GM21529 (cell line): ENCODE data around the gene PIRT.
"Not testable (repeated sequence)": the region's sequence is repeated elsewhere in the genome, so short reads cannot be mapped to it uniquely, and the experiment has no call there.

ENCODE experiments used
- ATAC-seq: cut with Tn5 transposase; IDR thresholded peaks from one replicate; pipeline ENCODE4 v1.9.1; 2021; ENCODE audit not compliant: unreplicated experiment

Gene PIRT

DNA sequence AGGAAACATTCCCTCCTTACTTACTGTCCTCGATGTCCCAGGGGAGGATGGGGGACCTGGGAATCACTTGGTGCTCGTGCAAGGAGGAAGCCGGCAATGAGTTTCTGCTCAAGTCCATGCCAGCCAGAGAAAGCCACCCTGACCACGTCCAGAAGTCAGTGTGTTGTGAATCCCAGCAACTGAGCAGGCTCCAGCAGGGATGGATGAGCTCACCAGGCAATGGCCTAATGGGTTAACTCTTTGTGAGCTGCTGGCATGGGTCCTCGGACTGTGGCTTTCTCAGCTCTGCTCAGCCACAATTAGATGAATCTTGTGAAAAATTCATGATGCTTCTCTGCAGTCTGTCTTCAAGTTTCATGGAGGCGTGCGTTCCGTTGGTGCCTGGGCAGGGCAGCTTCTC is at the start of gene PIRT:
Gene PIRT, minus strand, starts transcription at position 167 of the 400 bp plus-strand sequence. CDS start 12,442 bp downstream, outside the sequence.
- no peak for ATAC-seq

DNA sequence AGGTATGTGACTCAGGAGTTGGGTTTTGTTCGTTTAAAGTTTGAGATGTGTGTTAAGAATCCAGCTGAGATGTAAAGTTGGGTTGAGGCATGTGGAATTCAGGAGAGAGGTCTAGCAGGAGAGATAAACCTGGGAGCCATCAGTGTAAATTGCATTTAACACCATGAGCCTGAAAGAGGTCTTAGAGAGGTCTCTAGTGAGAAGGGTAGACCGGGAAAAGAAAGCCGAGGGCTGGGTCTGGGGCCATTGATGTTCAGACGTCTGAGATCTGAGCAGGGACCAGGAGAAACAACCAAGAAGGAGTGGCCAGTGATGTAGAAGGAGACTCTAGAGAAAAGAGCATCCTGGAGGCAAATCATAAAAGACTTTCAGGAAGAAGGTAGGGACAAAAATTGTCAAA is 44.1 kb upstream of the PIRT start:
- no peak for ATAC-seq

DNA sequence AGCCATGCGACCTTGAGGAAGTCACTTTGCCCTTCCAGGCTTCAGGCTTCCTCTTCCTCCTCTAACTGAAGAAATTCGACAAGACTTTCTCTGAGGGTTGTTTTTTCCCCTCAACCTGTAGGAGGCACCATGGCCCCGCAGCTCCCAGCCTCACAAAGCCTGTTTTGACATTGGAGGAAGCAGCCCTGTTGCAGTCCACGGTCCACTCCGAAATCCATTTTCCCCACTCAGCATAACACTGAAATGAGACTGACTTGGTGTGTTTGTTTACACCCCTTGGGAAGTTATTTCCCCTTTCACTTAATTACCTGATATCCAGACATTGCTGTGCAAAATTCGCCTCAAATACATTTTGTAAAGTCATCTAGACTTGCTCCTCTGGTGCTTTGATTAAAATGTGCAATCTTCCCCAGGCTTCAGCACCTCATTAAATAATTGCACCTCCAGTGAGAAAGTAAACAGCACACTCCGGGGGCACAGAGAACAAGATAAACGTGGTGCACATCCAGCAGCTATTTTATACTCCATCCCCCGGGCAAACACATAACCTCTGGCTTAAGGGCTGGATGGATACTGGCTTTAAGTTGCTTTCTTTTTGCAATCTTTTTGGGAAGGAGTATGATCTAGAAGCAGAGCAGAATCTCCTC is 41.4 kb upstream of the PIRT start:
- ATAC-seq, result no peak

DNA sequence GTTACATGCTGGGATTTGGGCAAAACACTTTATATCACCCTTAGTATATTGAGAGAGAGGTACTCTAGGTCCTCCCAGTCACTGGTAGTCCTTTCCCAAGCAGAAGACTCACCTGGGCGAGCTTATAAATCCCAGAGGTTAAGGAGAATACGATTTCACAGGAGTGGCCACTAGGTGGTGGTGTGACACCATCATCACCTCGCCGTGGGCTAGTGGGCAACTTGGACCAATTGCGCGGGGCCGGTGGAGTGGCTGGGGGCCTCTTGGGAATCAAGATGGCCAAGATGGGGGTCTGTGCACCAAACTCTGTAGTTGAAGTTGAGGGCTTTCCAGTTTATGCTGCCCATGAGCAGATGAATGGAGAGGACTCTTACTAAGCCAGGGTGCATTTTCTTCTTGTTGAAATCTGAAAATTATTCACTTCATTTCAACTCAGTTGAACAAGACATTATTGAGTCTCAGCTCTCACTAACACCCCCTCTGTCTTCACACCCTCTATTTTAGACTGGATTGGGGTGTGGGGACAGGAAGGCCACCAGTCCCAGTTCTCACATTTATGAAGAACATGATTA is 38.2 kb upstream of the PIRT start:
- no peak for ATAC-seq

DNA sequence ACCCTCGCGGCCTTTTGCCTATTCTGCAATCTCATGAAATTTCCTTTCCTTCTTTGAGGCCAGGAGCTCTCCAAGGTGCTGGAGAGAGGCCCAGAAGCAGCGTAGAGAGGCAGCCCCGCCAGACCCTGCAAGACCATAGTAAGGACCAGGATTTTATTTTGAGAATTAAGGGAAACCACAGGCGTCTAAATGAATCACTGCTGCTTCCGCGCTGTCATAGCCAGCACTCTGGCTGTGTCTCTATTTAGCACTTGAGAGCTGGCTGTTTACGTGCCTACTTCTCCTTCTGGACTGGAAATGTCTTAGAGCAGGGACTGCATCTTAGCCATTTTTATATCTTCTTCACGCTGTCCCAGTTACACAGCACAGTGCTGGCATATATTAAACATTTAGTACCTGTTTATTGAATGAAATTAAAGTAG is 37.6 kb upstream of the PIRT start:
- ATAC-seq, result no peak

DNA sequence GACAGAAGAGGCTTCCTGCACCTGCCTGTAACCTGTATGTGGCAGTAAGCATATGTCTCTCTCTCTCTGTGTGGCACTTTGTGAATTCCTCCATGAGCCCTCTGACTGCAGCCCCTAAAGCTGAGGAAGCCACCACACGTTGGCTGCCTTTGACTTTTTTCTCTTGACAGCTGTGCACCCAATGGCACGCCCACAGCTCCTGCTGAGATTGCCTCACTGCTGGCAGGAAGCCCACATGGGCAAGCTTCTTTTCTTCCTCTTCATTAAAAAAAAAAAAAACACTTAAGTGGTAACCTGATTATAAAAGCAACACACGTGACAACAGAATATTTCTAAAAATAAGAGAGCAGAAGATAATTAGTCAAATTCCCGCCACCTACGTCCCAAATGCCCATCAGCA is 34.0 kb upstream of the PIRT start:
- ATAC-seq, result no peak

DNA sequence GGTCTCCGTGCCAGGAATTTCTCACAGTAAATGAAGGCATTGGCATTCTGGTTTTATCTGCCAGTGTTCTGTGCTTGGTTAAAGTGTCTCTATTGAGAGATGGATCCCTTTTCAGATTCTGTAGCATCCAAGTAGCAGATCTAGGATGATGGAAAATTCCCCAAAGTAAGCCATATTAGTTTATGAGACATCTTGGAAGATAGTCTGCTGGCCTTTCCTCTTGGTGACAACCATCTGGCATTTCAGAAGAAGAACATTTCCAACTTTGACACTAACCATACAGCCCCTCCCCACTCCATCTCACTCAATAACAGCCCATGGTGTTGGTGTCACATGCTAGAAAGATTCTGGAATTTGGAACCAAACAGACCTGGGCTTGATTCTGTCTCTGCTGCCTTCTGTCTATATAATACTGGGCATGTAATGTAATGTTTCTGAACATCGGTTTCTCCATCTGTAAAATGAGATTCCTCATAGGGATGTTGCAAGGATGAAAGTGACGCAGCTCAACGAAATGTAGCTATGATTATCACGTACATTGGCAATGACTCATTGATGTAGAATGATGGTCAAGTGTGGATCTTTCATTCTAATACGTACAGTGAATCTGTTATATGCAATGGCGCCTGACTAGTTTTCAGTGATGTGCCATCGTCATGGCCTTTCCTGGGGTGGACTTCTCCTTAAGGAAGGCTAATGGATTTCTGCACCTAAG is 32.6 kb upstream of the PIRT start:
- ATAC-seq, result no peak

DNA sequence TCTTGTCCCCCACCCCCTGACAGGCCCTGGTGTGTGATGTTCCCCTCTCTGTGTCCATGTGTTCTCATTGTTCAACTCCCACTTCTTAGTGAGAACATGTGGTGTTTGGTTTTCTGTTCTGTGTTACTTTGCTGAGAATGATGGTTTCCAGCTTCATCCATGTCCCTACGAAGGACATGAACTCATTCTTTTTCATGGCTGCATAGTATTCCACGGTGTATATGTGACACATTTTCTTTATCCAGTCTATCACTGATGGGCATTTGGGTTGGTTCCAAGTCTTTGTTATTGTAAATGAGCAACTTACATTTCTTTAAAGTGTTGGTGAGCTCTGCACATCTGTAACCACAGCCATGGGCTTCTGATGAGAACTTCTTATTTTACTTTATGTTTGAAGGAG is 30.9 kb upstream of the PIRT start:
- ATAC-seq, result not testable (repeated sequence)

DNA sequence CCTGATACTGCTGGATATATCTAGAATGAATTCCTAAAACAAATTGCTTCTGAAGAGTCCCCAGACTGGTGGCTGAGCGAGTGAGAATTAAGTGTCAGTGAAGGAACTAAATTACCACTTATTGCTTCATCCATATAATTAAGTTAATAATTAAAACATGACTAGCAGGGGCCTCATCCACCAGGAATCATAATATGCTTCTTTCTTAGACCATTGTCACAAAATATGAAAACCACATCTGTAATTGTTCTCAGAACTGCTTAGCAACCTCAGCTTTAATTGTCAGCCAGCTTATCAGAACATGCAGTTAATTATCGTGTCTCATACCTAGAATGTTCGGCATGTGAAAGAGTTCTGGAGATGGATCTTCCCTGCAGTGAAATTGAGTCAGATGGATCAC is 21.2 kb upstream of the PIRT start:
- ATAC-seq, result no peak

DNA sequence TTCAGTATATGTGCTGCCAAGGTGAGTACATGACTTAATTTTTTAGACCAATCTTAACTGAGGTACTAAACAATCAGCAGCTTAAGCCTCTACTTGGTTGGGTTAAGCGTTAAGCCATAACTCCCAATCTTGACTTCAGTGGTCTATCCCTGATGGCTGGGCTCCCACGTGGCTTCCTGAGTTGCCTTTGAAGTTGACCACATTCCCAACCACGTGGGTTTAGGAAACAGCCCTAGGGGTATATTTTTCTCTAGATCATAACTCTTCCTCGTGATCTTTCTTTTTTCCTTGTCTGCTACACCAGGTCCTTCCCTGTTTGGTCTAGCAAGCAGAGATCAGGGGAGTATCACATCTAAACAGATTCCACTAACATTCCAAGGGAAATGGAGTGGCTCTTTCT is 20.1 kb upstream of the PIRT start:
- no peak for ATAC-seq

DNA sequence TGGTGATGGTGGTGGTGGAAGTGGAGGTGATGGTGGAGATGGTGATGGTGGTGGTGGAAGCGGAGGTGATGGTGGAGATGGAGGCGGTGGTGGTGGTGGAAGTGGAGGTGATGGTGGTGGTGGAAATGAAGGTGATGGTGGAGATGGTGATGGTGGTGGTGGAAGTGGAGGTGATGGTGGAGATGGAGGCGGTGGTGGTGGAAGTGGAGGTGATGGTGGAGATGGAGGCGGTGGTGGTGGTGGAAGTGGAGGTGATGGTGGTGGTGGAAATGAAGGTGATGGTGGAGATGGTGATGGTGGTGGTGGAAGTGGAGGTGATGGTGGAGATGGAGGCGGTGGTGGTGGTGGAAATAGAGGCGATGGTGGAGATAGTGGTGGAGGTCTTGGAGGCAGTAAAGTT is 8.7 kb upstream of the PIRT start:
- ATAC-seq, result not testable (repeated sequence)

DNA sequence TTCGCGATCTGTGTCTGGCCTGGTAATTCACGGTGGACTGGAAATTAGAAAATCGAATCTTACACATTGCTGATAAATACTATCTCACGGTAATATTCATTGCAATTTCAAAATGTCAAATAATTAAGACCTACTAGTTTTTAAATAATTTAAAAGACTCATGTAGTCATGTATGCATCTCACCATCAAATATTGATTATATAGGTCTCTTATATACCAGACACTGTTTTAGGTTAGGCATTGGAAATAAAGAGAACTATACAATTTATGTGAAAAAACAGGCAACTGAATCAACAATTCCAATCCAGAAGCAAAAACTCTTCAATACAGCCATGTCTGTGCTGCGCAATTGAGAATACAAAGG is 7.5 kb upstream of the PIRT start:
- ATAC-seq, result no peak

DNA sequence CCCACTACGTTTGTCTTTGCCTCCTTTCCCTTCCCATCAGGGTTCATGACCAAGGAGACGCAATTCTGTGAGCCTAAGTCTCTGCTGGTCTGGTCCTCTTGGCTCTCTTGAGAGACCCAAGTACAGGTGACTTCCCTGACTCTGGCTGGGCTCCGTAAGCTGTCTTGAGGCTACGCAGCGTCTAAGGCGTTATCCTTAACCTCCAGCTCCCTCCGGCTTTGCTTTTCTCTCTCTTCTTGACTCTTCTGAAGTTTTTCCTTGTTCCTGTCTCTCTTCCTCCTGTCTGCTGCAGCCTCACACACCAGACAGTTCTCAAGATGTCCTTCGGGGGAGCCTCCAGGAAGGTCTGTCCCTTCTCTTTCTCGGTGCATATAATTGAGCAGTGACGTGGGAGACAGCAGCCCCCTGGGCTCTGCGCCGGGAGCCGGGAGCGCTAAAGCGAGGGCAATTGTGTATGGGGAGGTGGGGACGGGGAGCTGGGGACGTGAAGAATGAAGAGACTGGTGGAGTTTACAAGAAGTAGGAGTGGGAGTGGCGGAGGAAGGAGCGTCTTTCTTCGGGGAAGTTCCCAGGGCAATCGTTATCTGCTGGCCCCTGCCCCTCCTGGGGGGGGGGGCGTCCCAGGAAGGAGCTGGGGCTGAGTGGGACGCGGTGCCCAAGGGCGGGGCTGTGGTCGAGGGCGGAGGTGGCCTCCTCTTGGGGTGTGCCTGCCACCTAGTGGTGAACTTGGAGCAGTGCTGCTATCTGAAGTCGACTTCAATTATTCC is 6.9 kb upstream of the PIRT start:
- ATAC-seq, result peak; percentile 70

DNA sequence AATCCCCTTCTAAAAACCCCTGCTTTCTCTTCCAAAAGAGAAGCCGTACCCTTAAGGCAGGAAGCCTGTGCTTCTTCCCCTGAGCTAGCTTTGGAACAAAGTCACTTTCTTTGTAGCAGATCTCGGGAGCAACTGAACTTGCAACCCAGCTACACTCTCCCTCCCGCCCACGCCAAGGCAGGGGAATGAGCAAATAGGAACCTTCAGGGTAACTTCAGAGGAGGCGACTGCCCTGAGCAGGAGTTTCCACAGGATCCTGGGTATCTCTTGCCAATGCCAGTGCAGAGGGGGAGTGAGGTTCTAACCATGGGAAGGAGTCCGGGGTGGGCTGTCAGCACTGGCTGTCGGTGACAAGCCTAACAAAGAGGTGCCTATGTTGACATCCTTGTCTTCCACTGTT is 5.9 kb upstream of the PIRT start:
- no peak for ATAC-seq

DNA sequence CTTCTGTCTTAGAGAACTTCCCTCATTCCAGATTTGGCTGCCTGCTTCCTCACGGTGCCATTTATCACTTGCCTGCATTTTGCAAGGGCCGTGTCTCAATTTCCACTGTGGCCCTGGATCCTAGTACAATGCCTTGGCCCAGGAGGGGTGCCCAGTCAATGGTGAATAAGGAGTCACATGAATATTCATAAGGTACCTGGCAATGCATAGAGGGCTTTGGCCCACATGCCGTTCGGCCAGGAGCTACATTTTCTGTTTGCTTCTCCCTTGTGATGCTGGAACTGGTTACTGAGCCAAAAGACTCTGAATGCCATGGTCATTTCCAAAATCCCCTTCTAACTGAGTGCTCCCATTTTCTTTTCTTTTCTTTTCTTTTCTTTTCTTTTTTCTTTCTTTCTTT is 4.8 kb upstream of the PIRT start:
- ATAC-seq, result no peak

DNA sequence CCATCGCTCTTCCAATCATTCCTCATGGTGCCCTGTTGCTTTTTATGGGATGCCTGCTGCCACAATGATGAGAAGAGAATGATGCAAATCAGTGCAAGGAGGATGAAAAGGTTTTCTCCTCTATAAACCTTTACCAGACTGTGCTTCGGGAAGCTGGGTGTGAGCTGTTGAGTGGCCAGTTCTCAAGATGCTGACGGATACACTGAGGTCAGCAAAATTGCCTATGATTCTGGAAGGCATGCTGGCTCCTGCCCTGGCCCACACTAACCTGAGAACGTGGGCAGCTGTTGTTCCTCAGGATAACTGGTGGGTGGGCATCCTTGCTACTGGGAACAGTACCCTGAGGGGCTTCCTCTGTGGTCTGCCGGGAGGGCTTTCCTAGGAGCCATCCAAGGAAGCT is 795 bp upstream of the PIRT start:
- no peak for ATAC-seq

DNA sequence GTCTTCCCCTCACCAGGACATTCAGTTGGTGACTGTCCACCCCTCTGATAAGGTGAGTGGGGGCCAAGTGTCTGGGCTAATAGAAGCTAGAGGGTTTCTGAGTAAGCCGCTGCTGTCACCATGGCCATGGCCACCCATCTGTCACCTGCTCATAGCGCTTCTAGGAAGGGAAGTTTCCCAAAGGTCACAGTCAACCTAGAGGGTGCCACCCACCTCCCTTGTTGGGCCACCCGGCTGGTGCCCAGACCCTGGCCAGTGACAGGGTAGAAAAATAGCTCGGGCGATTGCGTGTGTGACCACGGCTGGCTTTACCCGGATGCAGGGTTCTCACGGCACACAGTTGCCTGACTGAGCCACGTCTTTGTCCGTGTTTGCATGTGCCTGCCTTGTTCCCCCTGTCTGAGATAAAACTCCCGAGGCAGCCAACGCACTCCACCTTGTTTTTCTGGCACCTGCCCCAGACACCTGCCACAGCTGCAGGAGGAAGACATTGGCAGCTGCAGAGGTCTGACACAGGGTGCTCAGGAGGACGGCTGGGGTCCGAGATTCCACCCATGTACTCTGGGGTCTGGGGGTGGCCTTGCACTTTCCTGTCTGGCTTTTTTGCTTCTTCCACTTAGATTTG is 809 bp downstream of the PIRT start:
- no peak for ATAC-seq

DNA sequence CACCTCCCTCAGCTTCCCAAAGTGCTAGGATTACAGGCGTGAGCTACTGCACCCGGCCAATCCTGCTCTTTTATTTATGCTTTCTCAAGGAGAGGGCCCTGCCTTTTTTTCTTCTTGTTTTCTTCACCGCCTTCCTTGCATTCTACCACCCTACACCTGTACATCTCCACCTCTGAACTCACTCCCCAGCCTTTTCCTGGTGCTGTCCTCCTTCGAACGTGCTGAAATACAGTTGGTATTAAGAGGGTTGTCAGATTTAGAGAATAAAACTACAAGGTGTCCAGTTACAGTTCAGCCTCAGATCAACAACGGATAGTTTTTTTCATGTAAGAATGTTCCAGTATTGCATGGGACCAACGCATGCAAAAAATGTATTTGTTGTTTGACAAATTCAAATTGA is 1.7 kb downstream of the PIRT start:
- ATAC-seq, result no peak

DNA sequence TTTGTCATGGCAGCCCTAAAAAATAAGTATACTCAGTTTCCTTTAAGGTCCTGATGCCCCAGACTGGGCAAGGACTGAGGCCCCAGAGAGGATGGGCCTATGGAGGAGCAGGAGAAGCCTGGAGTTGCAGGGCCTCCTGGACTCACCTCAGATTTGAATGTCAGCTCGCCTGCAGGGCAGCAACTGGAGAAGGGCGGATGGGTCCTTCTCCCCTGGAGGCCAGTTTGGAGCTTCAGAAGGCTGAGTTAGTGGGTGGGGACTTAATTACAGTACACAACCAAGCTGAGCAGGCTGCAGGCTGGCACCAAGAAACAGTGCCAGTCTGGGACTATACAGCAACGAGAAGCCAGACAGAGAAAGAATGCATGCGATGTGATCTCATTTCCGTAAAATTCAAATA is 6.2 kb downstream of the PIRT start:
- no peak for ATAC-seq

DNA sequence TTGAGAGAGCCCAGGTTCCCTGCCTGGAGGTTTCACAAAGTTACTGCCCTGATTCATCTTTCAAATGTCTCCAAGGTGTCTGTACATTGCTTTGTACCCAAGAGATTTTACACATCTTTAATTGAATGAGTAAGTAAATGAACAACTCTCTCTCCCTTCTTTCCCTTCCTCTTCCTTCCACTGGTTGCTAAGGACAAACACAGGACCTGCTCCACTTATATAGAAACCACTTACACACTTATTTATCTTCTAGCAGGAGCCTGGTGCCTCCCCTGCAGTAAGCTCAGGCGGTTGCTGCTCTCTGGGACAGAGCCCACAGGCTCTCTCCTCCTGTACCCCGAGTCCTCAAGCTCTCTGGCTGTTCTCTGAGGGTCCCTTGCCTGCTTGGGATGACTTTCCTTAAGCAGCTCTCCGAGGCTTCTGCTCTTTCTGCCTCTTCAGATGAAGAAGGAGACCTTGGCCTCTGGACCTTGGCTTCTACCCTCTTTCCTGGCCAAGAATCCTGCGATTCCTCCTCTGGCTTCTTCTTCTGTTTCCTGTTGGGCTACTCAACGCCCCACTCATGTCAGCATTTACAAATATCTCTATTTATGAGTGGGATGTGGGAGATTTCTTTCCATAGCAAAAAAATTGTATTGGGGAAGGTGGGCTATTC is 9.9 kb downstream of the PIRT start:
- ATAC-seq, result no peak

DNA sequence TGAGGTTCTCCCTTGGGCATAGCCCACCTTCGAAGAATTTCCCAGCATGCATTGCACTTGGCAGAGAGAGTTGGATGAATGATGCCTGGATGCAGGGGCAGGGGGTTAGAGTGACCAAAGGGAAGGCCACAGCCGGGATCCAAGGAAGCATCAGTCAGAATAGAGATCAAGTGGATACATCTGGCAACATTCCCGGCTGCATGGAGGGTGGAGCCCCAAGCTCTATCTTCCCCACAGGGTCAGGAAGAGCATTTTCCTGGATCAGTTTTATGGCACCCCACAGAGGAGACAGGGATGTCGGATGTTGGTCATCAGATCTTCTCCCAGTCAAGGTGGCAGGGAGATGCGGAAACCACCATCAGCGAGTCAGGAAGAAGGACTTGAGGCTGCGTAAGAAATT is 13.0 kb downstream of the PIRT start:
- ATAC-seq, result no peak
